ENCODE data around the gene THAP6. TPM values are rescaled to one million over a fixed set of nuclear protein-coding genes. Genes with fewer than 3 reads are reported as not detected.

Gene THAP6
- total and polyA plus RNA-seq, 2 donors (not counting 1 experiment from before 2014, with no cell fraction given): 11.7 to 18.8 TPM

- no peak overlapping the region for H2AFZ ChIP-seq (ENCODE audit: low read length)
- no peaks in the 10 kb centered on the region for H3K79me2 ChIP-seq (ENCODE audit: control insufficient read depth, insufficient read depth, low read length)
- H3K4me1 ChIP-seq (ENCODE audit: control insufficient read depth, extremely low read depth, insufficient read depth, low read length): no peaks in the 10 kb centered on the region
- no peak overlapping the region for H3K27ac ChIP-seq (ENCODE audit: insufficient read depth, low read length)
- no peak overlapping the region for H3K4me3 ChIP-seq (replicated peaks in 1 of 4; ENCODE audit: control extremely low read depth in 1 of 4, insufficient read depth in 1 of 4, low read depth in 3 of 4, low read length in 4 of 4)
- H3K27me3 ChIP-seq (ENCODE audit: control insufficient read depth, insufficient read depth, low read length): no peaks in the 10 kb centered on the region
- H3K36me3 ChIP-seq (ENCODE audit: control insufficient read depth, insufficient read depth, low read length): peaks cover 5% of the 10 kb centered on the region
- no peak for TF ChIP-seq EZH2 (IDR thresholded peaks at IDR 0.05; ENCODE audit: low read length, missing control alignments)
- no peak for TF ChIP-seq CTCF (conservative IDR thresholded peaks at IDR 0.05 in 1 of 2, IDR thresholded peaks at IDR 0.05 in 1 of 2; ENCODE audit: low read depth in 1 of 2, low read length in 2 of 2)
- no peaks in the 10 kb centered on the region for H3K9me3 ChIP-seq (ENCODE audit: control insufficient read depth, insufficient read depth, low read depth, low read length)
- peak in 1 of 2 donors; percentile 20 for DNase-seq (ENCODE audit: low read depth in 2 of 2)
- H3K4me2 ChIP-seq (ENCODE audit: extremely low read depth, insufficient read depth, low read length): no peak overlapping the region
- H4K20me1 ChIP-seq (ENCODE audit: control insufficient read depth, extremely low read depth, insufficient read depth, low read length): no peaks in the 10 kb centered on the region
- no peak overlapping the region for H3K9ac ChIP-seq (ENCODE audit: insufficient read depth, low read length)
Measured at GRCh38 chr4:75477201-75477600, 37.1 kb upstream of the THAP6 start.

DNA sequence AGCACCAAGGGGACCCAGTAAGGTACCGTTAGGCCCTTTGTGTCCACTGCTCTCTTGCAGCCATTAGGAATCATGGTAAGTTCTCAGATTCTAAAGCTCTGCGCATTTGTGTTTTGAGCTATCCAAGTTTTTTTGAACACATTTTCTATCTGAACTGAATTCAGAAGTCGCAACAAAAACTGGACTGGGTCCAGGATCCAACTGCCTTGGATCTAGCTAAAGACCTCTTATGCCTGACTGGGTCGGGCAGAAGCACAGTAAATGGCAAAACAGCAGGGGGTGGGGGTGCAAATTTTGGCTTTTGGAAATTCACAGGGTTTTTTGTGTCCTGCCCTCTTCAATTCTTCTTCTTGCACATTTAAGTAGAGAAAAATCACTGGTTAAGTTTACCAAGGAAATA is 30.1 kb upstream of the THAP6 start:
- Histone ChIP-seq H3K4me3 (replicated peaks in 1 of 4; ENCODE audit: control extremely low read depth in 1 of 4, insufficient read depth in 1 of 4, low read depth in 3 of 4, low read length in 4 of 4) (no peak overlapping the region), H3K9ac (ENCODE audit: insufficient read depth, low read length) (no peak overlapping the region), H3K9me3 (ENCODE audit: control insufficient read depth, insufficient read depth, low read depth, low read length) (no peaks in the 10 kb centered on the region), H3K4me1 (ENCODE audit: control insufficient read depth, extremely low read depth, insufficient read depth, low read length) (no peaks in the 10 kb centered on the region), H2AFZ (ENCODE audit: low read length) (no peak overlapping the region), H3K27ac (ENCODE audit: insufficient read depth, low read length) (no peak overlapping the region), H3K36me3 (ENCODE audit: control insufficient read depth, insufficient read depth, low read length) (peaks cover 7% of the 10 kb centered on the region), H3K79me2 (ENCODE audit: control insufficient read depth, insufficient read depth, low read length) (no peaks in the 10 kb centered on the region), H3K4me2 (ENCODE audit: extremely low read depth, insufficient read depth, low read length) (no peak overlapping the region), H3K27me3 (ENCODE audit: control insufficient read depth, insufficient read depth, low read length) (no peaks in the 10 kb centered on the region), H4K20me1 (ENCODE audit: control insufficient read depth, extremely low read depth, insufficient read depth, low read length) (no peaks in the 10 kb centered on the region)
- DNase-seq (ENCODE audit: low read depth in 2 of 2): no peak
- TF ChIP-seq CTCF (conservative IDR thresholded peaks at IDR 0.05 in 1 of 2, IDR thresholded peaks at IDR 0.05 in 1 of 2; ENCODE audit: low read depth in 1 of 2, low read length in 2 of 2) (no peak), EZH2 (IDR thresholded peaks at IDR 0.05; ENCODE audit: low read length, missing control alignments) (no peak)

GRCh38 chr4:75490155-75490554 is 24.1 kb upstream of the THAP6 start:
- Histone ChIP-seq H3K4me1 (ENCODE audit: control insufficient read depth, extremely low read depth, insufficient read depth, low read length) (no peaks in the 10 kb centered on the region), H3K79me2 (ENCODE audit: control insufficient read depth, insufficient read depth, low read length) (no peaks in the 10 kb centered on the region), H3K36me3 (ENCODE audit: control insufficient read depth, insufficient read depth, low read length) (peaks cover 2% of the 10 kb centered on the region), H2AFZ (ENCODE audit: low read length) (no peak overlapping the region), H3K4me3 (replicated peaks in 1 of 4; ENCODE audit: control extremely low read depth in 1 of 4, insufficient read depth in 1 of 4, low read depth in 3 of 4, low read length in 4 of 4) (no peak overlapping the region), H3K4me2 (ENCODE audit: extremely low read depth, insufficient read depth, low read length) (no peak overlapping the region), H3K9me3 (ENCODE audit: control insufficient read depth, insufficient read depth, low read depth, low read length) (no peaks in the 10 kb centered on the region), H3K27me3 (ENCODE audit: control insufficient read depth, insufficient read depth, low read length) (no peaks in the 10 kb centered on the region), H3K27ac (ENCODE audit: insufficient read depth, low read length) (no peak overlapping the region), H4K20me1 (ENCODE audit: control insufficient read depth, extremely low read depth, insufficient read depth, low read length) (no peaks in the 10 kb centered on the region), H3K9ac (ENCODE audit: insufficient read depth, low read length) (no peak overlapping the region)
- peak; percentile 18 to 75 for DNase-seq (ENCODE audit: low read depth in 2 of 2)
- no peak for TF ChIP-seq EZH2 (IDR thresholded peaks at IDR 0.05; ENCODE audit: low read length, missing control alignments)
- TF ChIP-seq CTCF (conservative IDR thresholded peaks at IDR 0.05 in 1 of 2, IDR thresholded peaks at IDR 0.05 in 1 of 2; ENCODE audit: low read depth in 1 of 2, low read length in 2 of 2): peak in 1 of 2 donors; percentile 34
